NCI-H69 (cell line): Measurements from ENCODE around the gene TNFSF15.

Experiments used
- DNase-seq: peaks from one replicate; lab custom pipeline; 2025; lab: John Stamatoyannopoulos, UW

The TNFSF15 gene

GRCh38 chr9:114789006-114789405 is 16.8 kb downstream of the TNFSF15 start:
- no peak for DNase-seq

- no peak for DNase-seq
Observed at GRCh38 chr9:114787781-114788498, 17.9 kb downstream of the TNFSF15 start.

- no peak for DNase-seq
Observed at GRCh38 chr9:114787214-114787613, 18.6 kb downstream of the TNFSF15 start.

- no peak for DNase-seq
Observed at GRCh38 chr9:114785866-114786650, 19.8 kb downstream of the TNFSF15 start.

- no peak for DNase-seq
Observed at GRCh38 chr9:114784721-114785279, 21.0 kb downstream of the TNFSF15 start.

- no peak for DNase-seq
Observed at GRCh38 chr9:114782586-114782985, 23.3 kb downstream of the TNFSF15 start.

- peak; percentile 97 for DNase-seq
Observed at GRCh38 chr9:114779352-114779845, 26.4 kb downstream of the TNFSF15 start.

GRCh38 chr9:114777821-114778609 is 27.8 kb downstream of the TNFSF15 start:
- peak; percentile 41 for DNase-seq

GRCh38 chr9:114776683-114777399 is 29.0 kb downstream of the TNFSF15 start:
- no peak for DNase-seq

- no peak for DNase-seq
Observed at GRCh38 chr9:114775981-114776380, 29.9 kb downstream of the TNFSF15 start.

GRCh38 chr9:114775121-114775520 is 30.7 kb downstream of the TNFSF15 start:
- no peak for DNase-seq

- DNase-seq, result peak; percentile 39
Observed at GRCh38 chr9:114774524-114774923, 31.3 kb downstream of the TNFSF15 start.

- DNase-seq, result no peak
Observed at GRCh38 chr9:114771889-114772288, 34.0 kb downstream of the TNFSF15 start.

- peak; percentile 12 for DNase-seq
Observed at GRCh38 chr9:114770991-114771390, 34.8 kb downstream of the TNFSF15 start.

- no peak for DNase-seq
Observed at GRCh38 chr9:114769624-114770023, 36.2 kb downstream of the TNFSF15 start.

GRCh38 chr9:114763220-114763619 is 42.6 kb downstream of the TNFSF15 start:
- DNase-seq, result no peak

GRCh38 chr9:114761523-114761922 is 44.3 kb downstream of the TNFSF15 start:
- peak; percentile 38 for DNase-seq

GRCh38 chr9:114759512-114760341 is 46.1 kb downstream of the TNFSF15 start:
- DNase-seq, result no peak

GRCh38 chr9:114757984-114758383 is 47.9 kb downstream of the TNFSF15 start:
- peak; percentile 15 for DNase-seq

- no peak for DNase-seq
Observed at GRCh38 chr9:114757395-114757794, 48.4 kb downstream of the TNFSF15 start.
